Right lobe of liver (tissue), 6 donors: ENCODE results near the gene TMEM213. TPM values are rescaled to one million over a fixed set of nuclear protein-coding genes. Genes with fewer than 3 reads are reported as not detected.
A peak's percentile ranks its signal among the peaks of the same experiment; 100 is the strongest.

Experiments used
- ATAC-seq, 4 donors: fragments of 200-7000 bp; cut with Tn5 transposase; one replicate each; pipeline ENCODE4 v1.9.1; 2020; ENCODE audit warnings: mild to moderate bottlenecking in 4 of 4, moderate library complexity in 4 of 4
- DNase-seq, 3 donors: peaks; one replicate each; pipeline ENCODE4 v3.0.0-alpha.2; 2020
- H3K27ac ChIP-seq, 3 donors: fragments of 200-600 bp; one replicate each; pipeline ENCODE4 v1.8.0; 2022
- H3K27me3 ChIP-seq, 2 donors: fragments of 200-600 bp; one replicate each; pipeline ENCODE4 v1.8.0; 2022
- H3K36me3 ChIP-seq, 4 donors: fragments of 200-600 bp; sonication (generic) in 1 of 4; one replicate each; pipeline versions ENCODE4 v1.5.1 to v1.8.0; 2017 to 2022; ENCODE audit warnings: control low read depth in 1 of 4
- H3K4me1 ChIP-seq, 4 donors: fragments of 200-600 bp; sonication (generic) in 1 of 4; one replicate each; pipeline versions ENCODE4 v1.5.1 to v1.8.0; 2017 to 2022; ENCODE audit warnings: control low read depth in 1 of 4
- H3K4me3 ChIP-seq, 3 donors: fragments of 200-600 bp; one replicate each; pipeline ENCODE4 v1.8.0; 2022
- H3K9me3 ChIP-seq, 4 donors: fragments of 200-600 bp; sonication (generic) in 1 of 4; one replicate each; pipeline versions ENCODE4 v1.5.1 to v1.8.0; 2017 to 2022; ENCODE audit warnings: control low read depth in 1 of 4
- POLR2A ChIP-seq: fragments of 450-650 bp; IDR thresholded peaks from one replicate; pipeline ENCODE4 v1.6.1; 2017; ENCODE audit warnings: antibody characterized with exemption, mild to moderate bottlenecking
- WGBS: methylation state at CpG from one replicate; pipeline ENCODE4 v1.1.6; 2018; ENCODE audit warnings: low coverage, low lambda C conversion rate; ENCODE audit not compliant: insufficient coverage; ENCODE audit errors: missing lambda C conversion rate; 5-methylcytosine and 5-hydroxymethylcytosine counted together
- intact Hi-C, 2 donors: fragments of 100-400 bp; cut with DNase I; formaldehyde crosslinking; loops; one replicate each; pipeline versions ENCODE4 v1.11.2 to v1.14.1; 2022
- total RNA-seq, 6 experiments: library from RNA; depleted of rRNA in 2 of 6; stranded (reverse); fragments of >200 nt in 2 of 6; fragmentation: NEBNext Ultra II Directional in 3 of 6; extraction: Animal tissue kit (Norgen Biotek cat#: 25700) in 3 of 6; gene quantifications; one replicate each; pipeline versions ENCODE4 v1.1.0 to v1.2.4, GENCODE V29; 2016 to 2023
- TF ChIP-seq, protein P1 (sequence below), 4 donors: fragments of 200-600 bp in 3 of 4; fragments of 450-650 bp in 1 of 4; IDR thresholded peaks; one replicate each; pipeline versions ENCODE4 v1.5.1 to v1.8.0; 2016 to 2022; ENCODE audit warnings: antibody characterized with exemption in 4 of 4, mild to moderate bottlenecking in 2 of 4
- donor health status: DM: no; HTN: yes; CAD: no.
- donor health status: DM: no; HTN: no; CAD: no.
- donor health status: DM: no; HTN: no; CAD: no.
- donor health status: DM: no; HTN: yes; CAD: no.
- donor health status: DM: no; HTN: yes; CAD: no.

Gene TMEM213
- total RNA-seq, 6 experiments from 2014 or later: not detected

DNA sequence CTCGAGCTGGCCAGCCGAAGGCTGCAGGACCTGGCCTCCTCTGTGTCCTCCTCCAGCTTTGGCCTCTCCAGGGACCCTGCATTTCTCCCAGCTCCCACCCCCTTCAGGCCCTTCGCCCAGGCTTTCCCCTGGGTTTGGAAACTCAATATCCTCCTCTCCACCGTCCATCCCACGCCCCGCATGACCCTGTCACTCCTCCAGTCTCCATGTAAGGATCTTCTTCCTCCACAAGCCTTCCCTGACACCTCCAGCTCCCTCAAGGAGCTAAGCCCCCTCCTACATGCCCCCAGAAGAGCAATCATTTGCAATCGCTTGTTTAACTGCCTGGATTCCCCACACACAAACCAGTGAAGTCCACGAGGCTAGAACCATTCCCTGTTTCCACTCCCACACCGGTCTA, 24.6 kb upstream of the TMEM213 start:
- ATAC-seq: peak in 1 of 4 donors; percentile 19
- no peak for TF ChIP-seq POLR2A
- TF ChIP-seq, protein P1, sequence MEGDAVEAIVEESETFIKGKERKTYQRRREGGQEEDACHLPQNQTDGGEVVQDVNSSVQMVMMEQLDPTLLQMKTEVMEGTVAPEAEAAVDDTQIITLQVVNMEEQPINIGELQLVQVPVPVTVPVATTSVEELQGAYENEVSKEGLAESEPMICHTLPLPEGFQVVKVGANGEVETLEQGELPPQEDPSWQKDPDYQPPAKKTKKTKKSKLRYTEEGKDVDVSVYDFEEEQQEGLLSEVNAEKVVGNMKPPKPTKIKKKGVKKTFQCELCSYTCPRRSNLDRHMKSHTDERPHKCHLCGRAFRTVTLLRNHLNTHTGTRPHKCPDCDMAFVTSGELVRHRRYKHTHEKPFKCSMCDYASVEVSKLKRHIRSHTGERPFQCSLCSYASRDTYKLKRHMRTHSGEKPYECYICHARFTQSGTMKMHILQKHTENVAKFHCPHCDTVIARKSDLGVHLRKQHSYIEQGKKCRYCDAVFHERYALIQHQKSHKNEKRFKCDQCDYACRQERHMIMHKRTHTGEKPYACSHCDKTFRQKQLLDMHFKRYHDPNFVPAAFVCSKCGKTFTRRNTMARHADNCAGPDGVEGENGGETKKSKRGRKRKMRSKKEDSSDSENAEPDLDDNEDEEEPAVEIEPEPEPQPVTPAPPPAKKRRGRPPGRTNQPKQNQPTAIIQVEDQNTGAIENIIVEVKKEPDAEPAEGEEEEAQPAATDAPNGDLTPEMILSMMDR (IDR thresholded peaks at IDR 0.05): no peak
- 77% methylated on average over 3 of the region's 9 CpGs for WGBS
- Histone ChIP-seq H3K4me1 (no peaks in the 10 kb centered on the region), H3K9me3 (no peaks in the 10 kb centered on the region), H3K27ac (no peak overlapping the region), H3K36me3 (no peaks in the 10 kb centered on the region), H3K27me3 (no peaks in the 10 kb centered on the region), H3K4me3 (no peak overlapping the region)
- intact Hi-C loops: no loop called here
- no peak for DNase-seq

DNA sequence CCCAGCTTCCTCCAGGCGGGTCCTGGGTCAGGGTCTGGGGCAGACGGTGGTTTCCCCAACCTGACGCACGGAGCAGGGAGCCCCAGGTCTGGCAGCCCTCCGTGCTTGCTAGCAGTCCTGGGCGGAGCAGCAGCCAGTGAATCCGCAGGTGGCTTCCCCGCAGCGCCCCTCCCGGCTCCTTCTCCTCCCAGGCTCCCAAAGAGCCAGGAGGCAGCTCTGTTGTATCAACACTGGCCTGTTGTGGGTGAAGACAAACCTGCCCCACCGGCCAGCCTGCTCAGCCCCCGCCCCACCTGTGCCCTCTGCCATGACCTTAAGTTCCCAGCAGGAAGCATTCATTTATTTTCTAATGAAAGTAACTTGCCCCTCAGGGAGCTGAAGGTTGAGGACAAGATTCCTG, 24.0 kb upstream of the TMEM213 start:
- TF ChIP-seq POLR2A: no peak
- TF ChIP-seq, protein P1 (IDR thresholded peaks at IDR 0.05): no peak
- H3K4me1 ChIP-seq: no peaks in the 10 kb centered on the region
- no peaks in the 10 kb centered on the region for H3K27me3 ChIP-seq
- no peaks in the 10 kb centered on the region for H3K9me3 ChIP-seq
- DNase-seq: no peak
- WGBS: no CpG with 5 or more reads among the region's 12 CpGs
- H3K36me3 ChIP-seq: no peaks in the 10 kb centered on the region
- no peak overlapping the region for H3K4me3 ChIP-seq
- H3K27ac ChIP-seq: no peak overlapping the region
- intact Hi-C loops: no loop called here
- ATAC-seq: peak in 1 of 4 donors; percentile 18

DNA sequence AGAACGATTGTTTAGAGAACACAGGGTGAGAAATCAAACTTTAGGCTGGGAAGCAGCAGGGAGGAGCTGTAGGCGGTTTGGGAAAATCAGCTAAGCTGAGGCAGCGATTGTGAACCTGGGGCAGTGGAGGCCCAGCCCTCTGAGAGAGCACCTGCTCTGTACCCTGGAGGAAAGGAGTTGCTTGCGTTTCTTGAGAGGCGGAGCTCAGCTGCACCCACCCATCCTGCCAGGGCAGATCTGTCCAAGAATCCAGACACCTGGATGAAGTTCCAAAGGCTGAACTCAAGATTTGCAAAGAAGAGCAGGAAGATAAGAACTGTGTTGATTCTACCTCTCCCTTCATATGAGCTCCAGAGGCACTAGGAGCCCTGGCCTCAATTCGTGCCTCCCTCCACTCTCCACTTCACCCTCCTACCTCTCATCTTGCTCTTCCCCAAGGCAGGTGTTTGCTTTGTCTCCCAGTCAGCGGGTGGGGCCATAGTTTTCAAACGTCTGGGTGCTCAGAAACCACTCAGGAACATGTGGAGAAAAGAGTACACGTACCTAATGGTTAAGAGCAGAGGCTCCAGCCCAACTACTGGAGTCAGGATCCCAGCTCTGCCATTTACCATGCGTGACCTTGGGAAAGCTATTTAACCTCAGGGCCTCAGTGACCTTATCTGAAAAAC, 21.5 kb upstream of the TMEM213 start:
- H3K27ac ChIP-seq: no peak overlapping the region
- 63% methylated on average over 9 of the region's 10 CpGs for WGBS
- DNase-seq (no peak), ATAC-seq (no peak)
- intact Hi-C loops: no loop called here
- no peak overlapping the region for H3K4me3 ChIP-seq
- H3K4me1 ChIP-seq: no peaks in the 10 kb centered on the region
- H3K36me3 ChIP-seq: no peaks in the 10 kb centered on the region
- no peaks in the 10 kb centered on the region for H3K27me3 ChIP-seq
- no peaks in the 10 kb centered on the region for H3K9me3 ChIP-seq
- TF ChIP-seq, protein P1 (IDR thresholded peaks at IDR 0.05): no peak

DNA sequence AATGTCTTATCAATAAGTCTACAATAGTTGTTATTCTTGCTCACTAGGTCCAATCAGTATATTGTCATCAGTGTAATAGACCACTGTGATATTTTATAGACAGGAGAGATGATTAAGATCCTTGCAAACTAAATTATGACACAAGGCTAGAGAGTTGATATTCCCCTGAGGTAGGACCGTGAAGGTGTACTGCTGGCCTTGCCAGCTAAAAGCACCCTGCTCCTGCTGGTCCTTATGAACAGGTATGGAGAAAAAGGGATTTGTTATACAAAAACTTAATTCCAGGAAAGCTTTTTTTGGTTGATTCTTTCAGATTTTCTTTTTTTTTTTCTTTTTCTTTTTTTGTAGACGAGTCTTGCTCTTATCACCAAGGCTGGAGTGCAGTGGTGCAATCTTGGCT, 16.8 kb upstream of the TMEM213 start:
- 68% methylated on average over 2 of the region's 2 CpGs for WGBS
- no peaks in the 10 kb centered on the region for H3K4me1 ChIP-seq
- no peak overlapping the region for H3K4me3 ChIP-seq
- ATAC-seq: no peak
- no peaks in the 10 kb centered on the region for H3K27me3 ChIP-seq
- DNase-seq: no peak
- no peaks in the 10 kb centered on the region for H3K9me3 ChIP-seq
- TF ChIP-seq, protein P1 (IDR thresholded peaks at IDR 0.05): no peak
- no peak for TF ChIP-seq POLR2A
- H3K36me3 ChIP-seq: no peaks in the 10 kb centered on the region
- intact Hi-C loops: no loop called here
- no peak overlapping the region for H3K27ac ChIP-seq
